Esophagus squamous epithelium (tissue), 5 donors: ENCODE measurements around the gene PCSK5. TPM values are rescaled to one million over a fixed set of nuclear protein-coding genes. Genes with fewer than 3 reads are reported as not detected.
"Not testable (repeated sequence)": the region's sequence is repeated elsewhere in the genome, so short reads cannot be mapped to it uniquely, and the experiment has no call there.

ENCODE experiments used
- DNase-seq: peaks from one replicate; lab custom pipeline; 2025; lab: John Stamatoyannopoulos, UW
- H3K27ac ChIP-seq, 4 donors: fragments of 200-600 bp; sonication (generic); one replicate each; pipeline ENCODE4 v1.5.1; 2016 to 2019; ENCODE audit warnings: mild to moderate bottlenecking in 1 of 4
- H3K27me3 ChIP-seq, 4 donors: fragments of 200-600 bp; sonication (generic); 1 replicate in 3 of 4; 2 replicates in 1 of 4; pipeline versions ENCODE4 v1.5.1 to v1.6.0; 2017 to 2021; ENCODE audit warnings: antibody characterized with exemption in 1 of 4
- H3K36me3 ChIP-seq, 3 donors: fragments of 200-600 bp; sonication (generic); one replicate each; pipeline ENCODE4 v1.5.1; 2016 to 2019
- H3K4me1 ChIP-seq, 3 donors: fragments of 200-600 bp; sonication (generic); one replicate each; pipeline ENCODE4 v1.5.1; 2017 to 2019
- H3K4me3 ChIP-seq, 4 donors: fragments of 200-600 bp; sonication (generic); 1 replicate in 3 of 4; 2 replicates in 1 of 4; pipeline ENCODE4 v1.5.1; 2016 to 2019; ENCODE audit warnings: mild to moderate bottlenecking in 2 of 4, moderate library complexity in 1 of 4
- H3K9me3 ChIP-seq, 3 donors: fragments of 200-600 bp; sonication (generic); one replicate each; pipeline ENCODE4 v1.5.1; 2016 to 2019
- CTCF ChIP-seq, 6 experiments: fragments of 450-650 bp in 4 of 6; fragments of 200-600 bp in 2 of 6; sonication (generic) in 2 of 6; IDR thresholded peaks; one replicate each; pipeline ENCODE4 v1.5.1; 2016 to 2019; ENCODE audit warnings: antibody characterized with exemption in 6 of 6, mild to moderate bottlenecking in 4 of 6, moderate library complexity in 4 of 6
- POLR2A ChIP-seq, 4 donors: fragments of 450-650 bp; IDR thresholded peaks; one replicate each; pipeline ENCODE4 v1.6.1; 2017; ENCODE audit warnings: antibody characterized with exemption in 4 of 4, mild to moderate bottlenecking in 4 of 4, moderate library complexity in 3 of 4
- WGBS, 2 donors: methylation state at CpG; one replicate each; pipeline ENCODE4 v1.1.5; 2018; 5-methylcytosine and 5-hydroxymethylcytosine counted together
- intact Hi-C: fragments of 100-400 bp; cut with DNase I; formaldehyde crosslinking; loops from one replicate; pipeline ENCODE4 v1.15.0; 2022
- total RNA-seq, 4 donors: library from RNA; depleted of rRNA; stranded (reverse); fragments of >200 nt; gene quantifications; one replicate each; pipeline ENCODE4 v1.1.0, GENCODE V29; 2016
- donor health status: DM: yes; HTN: yes; CAD: no.

The PCSK5 gene
- total RNA-seq, 4 donors from 2014 or later: 8.4 to 33.8 (median 24.2) TPM

DNA sequence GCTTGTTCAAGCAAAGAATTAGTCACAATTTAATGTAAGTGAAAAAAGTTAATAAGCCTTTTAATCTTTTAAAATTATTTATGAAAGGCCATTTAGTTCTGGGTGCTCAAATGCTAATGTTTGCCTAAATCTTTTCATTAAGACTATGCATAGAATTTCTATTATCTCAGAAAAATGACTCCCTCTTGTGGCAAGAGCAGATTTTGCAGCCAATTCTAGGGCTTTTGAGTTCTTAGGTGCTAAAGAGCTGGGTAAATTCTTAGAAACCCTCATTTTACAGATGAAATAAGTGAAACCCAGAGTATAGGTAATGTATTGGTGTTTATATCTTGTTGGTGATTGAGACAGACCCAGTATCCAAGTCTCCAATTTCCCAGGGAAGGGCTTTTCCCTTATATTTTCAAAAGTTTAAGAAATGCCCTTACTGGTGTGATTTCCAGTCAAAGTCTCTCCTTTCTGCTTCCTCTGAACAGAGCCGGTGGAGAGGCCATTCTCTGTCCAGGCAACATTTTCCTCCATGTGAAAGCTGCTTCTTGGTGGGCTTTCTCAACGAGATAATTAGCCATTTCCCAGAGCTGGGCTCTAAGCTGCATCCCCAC lies 24.1 kb upstream of the PCSK5 start:
- Histone ChIP-seq H3K27ac (no peak overlapping the region), H3K9me3 (no peaks in the 10 kb centered on the region), H3K4me3 (no peak overlapping the region), H3K27me3 (peaks cover 0 to 6% (median 0%) of the 10 kb centered on the region in 4 donors), H3K4me1 (no peaks in the 10 kb centered on the region), H3K36me3 (no peaks in the 10 kb centered on the region)
- intact Hi-C loops: loop anchor here (10.0 kb wide), 2 partner anchors 438 to 602 kb away; no protein-coding TSS in a partner anchor
- WGBS, 2 donors: 44 to 48% methylated on average over 2 of the region's 2 CpGs
- DNase-seq: no peak
- TF ChIP-seq POLR2A (IDR thresholded peaks at IDR 0.05) (no peak), CTCF (IDR thresholded peaks at IDR 0.05) (peak; percentile 33 to 78 (median 64))

- intact Hi-C loops: loop anchor here (10.0 kb wide), 2 partner anchors 436 to 604 kb away; no protein-coding TSS in a partner anchor
Measured at GRCh38 chr9:75868526-75868925, 21.9 kb upstream of the PCSK5 start.

DNA sequence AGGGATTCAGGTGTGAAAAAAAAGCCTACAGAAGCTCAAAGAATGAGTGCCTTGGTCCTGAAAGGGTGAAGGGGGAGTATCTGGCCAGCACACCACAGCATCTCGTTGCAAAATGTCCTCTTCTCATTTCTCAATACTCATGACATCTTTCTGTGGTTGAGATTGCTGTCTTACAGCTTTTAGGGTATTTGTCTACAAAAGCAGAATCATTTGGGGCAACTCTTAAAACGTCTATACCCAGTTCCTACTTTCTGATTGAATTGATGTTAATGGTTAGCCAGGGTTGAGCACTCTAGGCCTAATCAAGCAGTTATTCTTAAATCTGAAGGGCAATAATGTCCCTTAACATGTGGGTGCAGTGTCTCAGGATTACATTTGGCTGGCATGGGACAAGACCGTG lies 21.2 kb upstream of the PCSK5 start:
- DNase-seq: no peak
- Histone ChIP-seq H3K27ac (no peak overlapping the region), H3K36me3 (no peaks in the 10 kb centered on the region), H3K4me3 (no peak overlapping the region), H3K27me3 (peaks cover 0 to 6% (median 0%) of the 10 kb centered on the region in 4 donors), H3K4me1 (no peaks in the 10 kb centered on the region), H3K9me3 (no peaks in the 10 kb centered on the region)
- WGBS, 2 donors: 53 to 54% methylated on average over 3 of the region's 3 CpGs
- intact Hi-C loops: loop anchor here (10.0 kb wide), 2 partner anchors 436 to 604 kb away; no protein-coding TSS in a partner anchor
- TF ChIP-seq POLR2A (IDR thresholded peaks at IDR 0.05) (no peak), CTCF (IDR thresholded peaks at IDR 0.05) (no peak)

More at GRCh38 chr9:75868526-75868925, 21.9 kb upstream of the PCSK5 start:
- not testable (repeated sequence) for H3K9me3 ChIP-seq, DNase-seq, H3K27ac ChIP-seq, H3K36me3 ChIP-seq, H3K4me3 ChIP-seq, H3K27me3 ChIP-seq, H3K4me1 ChIP-seq
- 78 to 93% methylated on average over 1 to 2 of the region's 2 CpGs for WGBS, 2 donors

DNA sequence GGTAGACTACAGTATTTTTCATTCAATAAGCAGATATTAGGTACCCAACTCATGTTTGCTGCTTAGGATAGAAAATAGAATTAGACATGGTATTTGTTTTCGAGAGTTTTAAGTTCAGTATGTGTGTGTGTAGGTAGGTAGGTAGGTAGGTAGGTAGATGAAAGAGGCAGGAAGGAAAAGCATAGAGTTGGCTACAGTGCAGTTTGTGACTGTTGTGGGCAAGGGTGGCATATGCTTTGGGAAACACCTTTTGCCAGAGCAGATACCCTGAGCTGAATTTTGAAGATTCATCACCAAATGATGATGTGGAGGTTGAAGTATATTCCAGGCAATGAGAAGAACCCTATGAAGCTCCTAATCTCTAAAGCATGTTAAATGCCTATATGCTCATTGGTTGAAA lies 20.0 kb upstream of the PCSK5 start:
- H3K36me3 ChIP-seq: no peaks in the 10 kb centered on the region
- H3K4me3 ChIP-seq: no peak overlapping the region
- TF ChIP-seq POLR2A (IDR thresholded peaks at IDR 0.05) (no peak), CTCF (IDR thresholded peaks at IDR 0.05) (no peak)
- H3K9me3 ChIP-seq: no peaks in the 10 kb centered on the region
- no peaks in the 10 kb centered on the region for H3K4me1 ChIP-seq
- H3K27ac ChIP-seq: no peak overlapping the region
- H3K27me3 ChIP-seq: peaks cover 0 to 6% (median 0%) of the 10 kb centered on the region in 4 donors
- no peak for DNase-seq
- 86 to 88% methylated on average over 1 of the region's 1 CpG for WGBS, 2 donors
- intact Hi-C loops: no loop called here

- TF ChIP-seq POLR2A (IDR thresholded peaks at IDR 0.05) (no peak), CTCF (IDR thresholded peaks at IDR 0.05) (no peak)
- Histone ChIP-seq H3K27ac (no peak overlapping the region), H3K9me3 (no peaks in the 10 kb centered on the region), H3K4me1 (no peaks in the 10 kb centered on the region), H3K27me3 (peaks cover 0 to 5% (median 0%) of the 10 kb centered on the region in 4 donors), H3K4me3 (no peak overlapping the region), H3K36me3 (no peaks in the 10 kb centered on the region)
- 82 to 87% methylated on average over 5 of the region's 5 CpGs for WGBS, 2 donors
- intact Hi-C loops: no loop called here
- DNase-seq: no peak
Measured at GRCh38 chr9:75871624-75872023, 18.8 kb upstream of the PCSK5 start.
